HG03342 (cell line): Measurements from ENCODE around the gene CAV2.

Source experiments
- ATAC-seq: cut with Tn5 transposase; IDR thresholded peaks from one replicate; pipeline ENCODE4 v1.9.1; 2021; ENCODE audit warnings: mild to moderate bottlenecking, moderate library complexity; ENCODE audit not compliant: unreplicated experiment

Gene CAV2

GRCh38 chr7:116494472-116494871 is 5.1 kb upstream of the CAV2 start:
- no peak for ATAC-seq

GRCh38 chr7:116495736-116496135 is 3.8 kb upstream of the CAV2 start:
- no peak for ATAC-seq

DNA sequence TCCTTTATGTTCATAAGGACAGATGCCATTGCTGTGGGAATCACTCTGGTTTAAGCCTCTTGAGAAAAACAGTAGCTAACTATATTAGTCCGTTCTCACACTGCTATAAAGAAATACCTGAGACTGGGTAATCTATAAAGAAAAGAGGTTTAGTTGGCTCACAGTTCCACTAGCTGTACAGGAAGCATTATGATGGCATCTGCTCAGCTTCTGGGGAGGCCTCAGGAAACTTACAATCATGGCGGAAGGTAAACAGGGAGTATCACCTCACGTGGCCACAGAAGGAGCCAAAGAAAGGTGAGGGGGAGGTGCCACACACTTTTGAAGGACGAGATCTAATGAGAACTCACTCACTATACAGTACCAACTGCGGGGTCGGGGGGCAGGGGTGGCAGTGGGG is 2.9 kb upstream of the CAV2 start:
- ATAC-seq = no peak

GRCh38 chr7:116497708-116498107 is 1.8 kb upstream of the CAV2 start:
- no peak for ATAC-seq

DNA sequence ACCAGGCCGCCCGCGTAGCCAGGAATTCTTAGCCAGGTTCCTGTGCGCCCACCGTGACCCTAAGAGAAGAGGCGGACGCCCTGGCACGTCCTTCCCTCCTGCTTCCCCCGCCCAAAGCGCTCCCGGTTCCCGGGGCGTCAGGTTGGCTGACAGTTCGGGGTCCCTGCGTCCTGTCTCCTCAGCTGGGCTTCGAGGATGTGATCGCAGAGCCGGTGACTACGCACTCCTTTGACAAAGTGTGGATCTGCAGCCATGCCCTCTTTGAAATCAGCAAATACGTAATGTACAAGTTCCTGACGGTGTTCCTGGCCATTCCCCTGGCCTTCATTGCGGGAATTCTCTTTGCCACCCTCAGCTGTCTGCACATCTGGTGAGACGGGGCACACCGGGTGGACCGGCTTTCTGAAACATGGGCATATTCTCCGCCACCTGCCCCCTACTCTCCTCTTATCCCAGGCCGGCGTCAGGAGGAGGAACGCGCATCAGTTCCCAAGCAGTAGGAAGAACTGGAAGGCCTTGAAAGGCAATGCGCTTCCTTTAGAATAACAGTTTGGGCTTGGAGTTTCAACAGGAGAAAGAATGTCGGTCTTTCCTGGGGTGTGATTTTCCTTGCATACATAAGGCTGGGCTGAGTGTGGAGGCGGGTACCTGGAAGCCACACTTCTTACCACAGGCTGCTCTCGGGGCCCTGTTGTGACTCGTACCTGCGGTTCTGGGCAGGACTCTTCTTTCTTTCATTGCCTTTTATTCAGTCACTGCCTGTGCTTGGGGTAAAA is 728 bp downstream of the CAV2 start:
- no peak for ATAC-seq

- no peak for ATAC-seq
Observed at GRCh38 chr7:116501425-116502167, 2.1 kb downstream of the CAV2 start.

DNA sequence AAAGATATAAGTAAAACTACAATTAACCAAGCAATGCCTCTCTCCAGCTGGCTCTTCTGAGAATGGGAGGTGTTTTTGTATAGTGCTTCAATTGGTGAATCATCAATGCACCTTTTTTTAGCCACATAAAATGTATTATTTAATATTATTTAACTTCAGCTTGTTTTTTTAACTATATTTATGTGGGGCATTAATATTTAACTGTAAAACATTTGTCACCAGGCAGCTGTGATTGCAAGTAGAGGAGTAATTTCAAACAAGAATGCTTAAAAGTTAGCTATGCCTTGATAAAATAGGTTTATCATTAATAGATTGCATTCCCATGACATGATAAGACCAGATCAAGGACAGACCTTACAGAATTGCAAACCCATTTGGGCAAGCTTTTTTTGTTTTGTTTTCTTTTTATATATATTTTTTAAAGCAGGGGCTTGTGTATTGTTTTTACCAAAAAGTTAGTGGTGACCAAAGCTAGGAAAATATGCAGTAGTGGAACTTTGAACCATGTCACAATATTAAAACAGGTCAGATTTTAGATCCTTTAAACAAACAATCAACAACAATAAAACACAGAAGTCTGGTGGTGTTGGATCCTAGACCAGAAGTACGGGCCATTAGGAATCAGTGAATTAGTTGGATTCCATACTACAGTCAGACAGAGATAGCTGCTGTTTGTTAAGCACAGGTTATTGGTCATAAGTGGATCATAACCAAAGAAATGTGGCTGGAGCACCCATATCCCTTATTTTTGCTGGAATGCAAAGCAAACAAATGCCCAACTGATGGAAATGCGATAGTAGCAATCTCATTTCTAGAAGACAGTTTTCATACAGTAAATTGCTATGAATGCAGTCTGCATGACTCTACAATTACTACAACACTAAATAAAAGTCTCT is 2.9 kb downstream of the CAV2 start:
- ATAC-seq = no peak

- ATAC-seq = no peak
Observed at GRCh38 chr7:116503835-116504234, 4.3 kb downstream of the CAV2 start.

DNA sequence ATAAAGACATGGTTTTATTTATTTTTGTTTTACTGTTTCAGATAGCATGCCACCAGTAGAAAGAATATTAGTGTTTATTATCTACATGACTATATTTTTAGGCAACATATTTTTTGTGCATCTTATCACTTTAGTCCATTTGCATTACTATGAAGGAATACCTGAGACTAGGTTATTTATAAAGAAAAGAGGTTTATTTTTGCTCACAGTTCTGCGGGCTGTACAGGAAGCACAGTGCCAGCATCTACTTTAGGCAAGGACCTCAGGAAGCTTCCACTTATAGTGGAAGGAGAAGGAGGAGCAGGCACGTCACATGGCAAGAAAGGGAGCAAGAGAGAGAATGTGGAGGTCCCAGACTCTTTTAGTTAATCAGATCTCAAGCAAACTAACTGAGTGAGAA is 5.7 kb downstream of the CAV2 start:
- no peak for ATAC-seq

- no peak for ATAC-seq
Observed at GRCh38 chr7:116505823-116506222, 6.3 kb downstream of the CAV2 start.

GRCh38 chr7:116509982-116510579 is 10.5 kb downstream of the CAV2 start:
- no peak for ATAC-seq

- no peak for ATAC-seq
Observed at GRCh38 chr7:116510795-116511194, 11.3 kb downstream of the CAV2 start.

DNA sequence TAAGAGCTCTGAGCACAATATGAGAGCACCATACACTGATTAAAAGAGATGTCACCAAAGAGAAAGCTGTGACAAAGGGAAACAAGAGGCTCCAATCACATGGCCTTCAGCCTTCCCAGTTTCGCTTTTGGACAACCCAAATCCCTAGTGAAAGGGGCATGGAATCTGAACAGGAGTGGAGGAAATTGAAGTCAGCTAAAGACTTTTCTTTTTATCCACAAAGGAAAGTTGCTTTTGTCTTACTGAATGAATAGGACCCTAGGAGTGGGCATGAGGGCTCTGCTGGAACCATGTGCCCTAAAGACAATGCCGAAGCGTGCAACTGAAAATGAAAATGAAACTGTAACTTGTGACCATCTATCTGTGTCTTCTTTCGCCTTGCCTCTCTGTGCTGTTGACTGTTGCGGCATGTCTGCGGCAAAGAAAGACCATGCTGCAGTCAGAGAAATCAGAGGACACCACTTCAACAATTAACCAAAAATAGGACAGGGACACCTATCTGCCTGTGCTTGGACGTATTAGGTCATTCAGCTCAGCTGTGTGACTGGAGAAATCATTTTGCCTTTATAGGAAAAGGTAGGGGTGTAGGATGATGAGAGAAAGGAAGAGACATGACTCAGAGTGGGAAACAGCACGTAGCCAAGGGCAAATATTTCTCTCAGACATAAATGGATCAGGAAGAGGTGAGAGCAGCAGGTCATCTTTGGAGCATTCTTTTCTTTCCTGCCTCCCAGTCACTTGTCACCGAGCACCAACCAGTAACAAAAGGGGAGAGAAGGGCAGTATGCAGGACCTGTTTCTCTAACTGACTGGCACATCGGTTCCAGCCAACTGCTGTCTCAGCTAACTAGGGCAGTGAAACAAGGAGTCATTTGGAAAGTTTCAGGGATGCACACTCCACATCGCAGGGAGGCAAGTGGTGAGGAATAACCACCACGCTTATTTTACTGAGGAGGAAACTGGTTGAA is 12.3 kb downstream of the CAV2 start:
- peak; percentile 97 for ATAC-seq

- ATAC-seq = no peak
Observed at GRCh38 chr7:116512520-116513188, 13.1 kb downstream of the CAV2 start.

DNA sequence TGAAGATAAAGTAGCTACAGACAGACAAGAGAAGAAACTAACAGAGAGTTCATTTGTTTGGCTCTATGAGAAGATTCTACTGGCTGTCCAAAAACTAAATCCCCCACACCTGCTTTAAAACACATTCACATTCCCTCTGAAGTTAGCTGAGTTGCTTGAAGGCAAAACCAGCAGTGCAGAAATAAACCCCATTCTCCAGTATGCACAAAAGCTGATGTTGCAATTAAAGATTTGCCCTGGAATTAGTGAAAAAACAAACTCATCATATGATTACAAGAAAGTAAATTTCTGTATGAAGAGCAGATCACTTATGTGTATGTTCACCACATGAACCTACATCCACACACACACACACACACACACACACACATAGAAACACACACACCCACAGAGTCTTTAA is 16.0 kb downstream of the CAV2 start:
- ATAC-seq = no peak

DNA sequence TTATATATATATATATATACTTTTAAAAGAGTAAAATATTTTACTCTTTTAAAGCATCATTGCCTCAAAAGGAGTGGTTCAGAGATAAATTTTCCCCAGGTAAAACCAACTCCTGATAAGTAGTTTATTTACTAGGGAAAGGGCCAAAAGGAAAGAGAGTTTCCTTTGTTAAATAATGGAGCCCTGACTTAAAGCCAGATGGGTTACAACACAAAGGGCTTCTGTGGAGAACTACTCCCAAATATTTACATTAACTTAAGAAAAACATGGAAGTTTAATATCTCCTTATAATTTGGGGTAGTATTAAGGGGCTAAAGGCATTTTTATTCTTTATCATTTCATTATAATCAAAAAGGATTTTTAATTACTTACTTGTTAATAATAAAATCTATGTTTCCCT is 16.8 kb downstream of the CAV2 start:
- no peak for ATAC-seq

DNA sequence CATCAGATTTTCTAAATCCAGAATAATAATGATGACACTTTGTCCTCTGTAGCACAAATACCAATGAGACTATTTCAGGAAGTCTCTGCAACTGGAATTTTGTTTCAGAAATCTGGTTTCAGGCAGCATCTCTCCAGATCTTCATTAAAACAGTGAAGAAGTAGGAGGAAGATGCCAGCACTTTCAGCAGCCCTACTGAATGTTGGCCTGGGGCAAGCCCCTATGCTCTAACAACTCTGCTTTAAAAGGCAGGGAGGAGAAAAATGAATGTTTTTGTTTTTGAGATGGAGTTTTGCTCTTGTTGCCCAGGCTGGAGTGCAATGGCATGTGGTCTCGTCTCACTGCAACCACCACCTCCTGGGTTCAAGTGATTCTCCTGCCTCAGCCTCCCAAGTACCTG is 18.1 kb downstream of the CAV2 start:
- ATAC-seq = no peak

DNA sequence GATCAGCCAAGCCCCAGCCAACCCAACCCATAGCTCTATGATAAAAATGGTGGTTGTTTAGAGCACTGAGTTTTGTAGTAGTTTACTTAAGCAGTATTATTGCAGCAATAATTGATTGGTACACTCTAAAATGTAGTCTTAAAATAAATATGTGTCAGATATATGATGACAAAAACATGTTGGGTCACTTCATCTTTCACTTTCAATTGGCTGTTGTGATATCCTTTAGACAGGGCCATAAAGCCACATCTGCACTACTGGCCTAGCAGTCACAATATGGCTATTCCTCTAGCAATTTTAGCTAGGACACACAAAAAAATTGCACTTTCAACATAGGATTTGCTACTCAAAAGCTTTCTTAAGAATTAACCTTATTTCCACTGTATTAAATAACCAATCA is 19.4 kb downstream of the CAV2 start:
- ATAC-seq = peak; percentile 49

GRCh38 chr7:116521046-116521664 is 21.6 kb downstream of the CAV2 start:
- ATAC-seq = no peak
